Left lung (tissue), 10 donors: ENCODE data around the gene NASP. TPM values are rescaled to one million over a fixed set of nuclear protein-coding genes. Genes with fewer than 3 reads are reported as not detected.

Source experiments
- ATAC-seq: fragments of 200-7000 bp; cut with Tn5 transposase; one replicate; pipeline ENCODE4 v1.9.1; 2020; ENCODE audit warnings: moderate library complexity
- DNase-seq, 4 donors: peaks; one replicate each; pipeline ENCODE4 v3.0.0-alpha.2; 2013 to 2020
- H3K27ac ChIP-seq, 2 donors: fragments of 200-600 bp; sonication (generic) in 1 of 2; one replicate each; pipeline versions ENCODE4 v1.5.0 to v1.8.0; 2020 to 2021
- H3K27me3 ChIP-seq, 2 donors: fragments of 200-600 bp; sonication (generic) in 1 of 2; one replicate each; pipeline versions ENCODE4 v1.5.0 to v1.8.0; 2020 to 2021
- H3K36me3 ChIP-seq, 2 donors: fragments of 200-600 bp; sonication (generic) in 1 of 2; one replicate each; pipeline versions ENCODE4 v1.5.0 to v1.8.0; 2020 to 2021
- H3K4me1 ChIP-seq, 2 donors: fragments of 200-600 bp; one replicate each; pipeline ENCODE4 v1.8.0; 2021
- H3K4me3 ChIP-seq, 2 donors: fragments of 200-600 bp; sonication (generic) in 1 of 2; one replicate each; pipeline versions ENCODE4 v1.5.0 to v1.8.0; 2020 to 2021; ENCODE audit warnings: mild to moderate bottlenecking in 1 of 2
- H3K9me3 ChIP-seq, 2 donors: fragments of 200-600 bp; sonication (generic) in 1 of 2; one replicate each; pipeline versions ENCODE4 v1.5.0 to v1.8.0; 2020 to 2021
- CTCF ChIP-seq, 2 donors: fragments of 200-600 bp; sonication (generic) in 1 of 2; IDR thresholded peaks; one replicate each; pipeline versions ENCODE4 v1.5.0 to v1.8.0; 2021; ENCODE audit warnings: antibody characterized with exemption in 2 of 2
- intact Hi-C, 2 donors: fragments of 100-400 bp; cut with DNase I; formaldehyde crosslinking; loops; one replicate each; pipeline versions ENCODE4 v1.11.2 to v1.14.2; 2022
- polyA plus RNA-seq, 6 donors: library from polyadenylated mRNA; unstranded; fragments of 120-200 nt; gene quantifications; one replicate each; pipeline ENCODE4 v1.2.1, GENCODE V29; 2013; ENCODE audit not compliant: insufficient read length in 6 of 6
- total RNA-seq, 2 donors: library from RNA; stranded (reverse); fragmentation: NEBNext Ultra II Directional; extraction: Animal tissue kit (Norgen Biotek cat#: 25700); gene quantifications; one replicate each; pipeline ENCODE4 v1.2.1, GENCODE V29; 2021
- donor health status: DM: no; HTN: yes; CAD: no.
- donor health status: DM: no; HTN: no; CAD: no.

The NASP gene
- total and polyA plus RNA-seq, 8 donors, result 57.6 to 407 (median 327) TPM

- H3K4me1 ChIP-seq, result peaks cover 3 to 46% of the 10 kb centered on the region in 2 donors
Measured at GRCh38 chr1:45545019-45545493, 38.8 kb upstream of the NASP start.

GRCh38 chr1:45545553-45546310 is 38.1 kb upstream of the NASP start:
- H3K4me3 ChIP-seq, result no peak overlapping the region
- ATAC-seq (no peak), DNase-seq (no peak)
- no peaks in the 10 kb centered on the region for H3K27me3 ChIP-seq
- no peak for TF ChIP-seq CTCF (IDR thresholded peaks at IDR 0.05)
- intact Hi-C loops, result no loop called here
- no peaks in the 10 kb centered on the region for H3K36me3 ChIP-seq
- H3K27ac ChIP-seq, result peak overlapping the region in 1 of 2 donors; percentile 47
- H3K4me1 ChIP-seq, result peaks cover 3 to 49% of the 10 kb centered on the region in 2 donors
- no peaks in the 10 kb centered on the region for H3K9me3 ChIP-seq

More at GRCh38 chr1:45545019-45545493, 38.8 kb upstream of the NASP start:
- Histone ChIP-seq H3K4me3 (no peak overlapping the region), H3K9me3 (no peaks in the 10 kb centered on the region), H3K36me3 (no peaks in the 10 kb centered on the region), H3K27ac (peak overlapping the region in 1 of 2 donors; percentile 47), H3K27me3 (no peaks in the 10 kb centered on the region)
- TF ChIP-seq CTCF (IDR thresholded peaks at IDR 0.05), result no peak
- ATAC-seq (no peak), DNase-seq (no peak)
- intact Hi-C loops, result no loop called here

- peak; percentile 90 to 98 (median 92) for DNase-seq
- peak in 1 of 2 donors; percentile 5 for TF ChIP-seq CTCF (IDR thresholded peaks at IDR 0.05)
- peak within 1 kb of the TSS; percentile 90 to 92 for H3K27ac ChIP-seq
- H3K27me3 ChIP-seq, result no peaks in the 10 kb centered on the region
- peak within 1 kb of the TSS; percentile 52 to 87 for H3K4me3 ChIP-seq
- peak; percentile 98 for ATAC-seq
- H3K36me3 ChIP-seq, result peaks cover 0 to 30% of the 10 kb centered on the region in 2 donors
- peaks cover 13 to 42% of the 10 kb centered on the region in 2 donors for H3K4me1 ChIP-seq
- intact Hi-C loops, result no loop called here
- no peaks in the 10 kb centered on the region for H3K9me3 ChIP-seq
Measured at GRCh38 chr1:45550401-45551351, 33.2 kb upstream of the NASP start, which contains the start of gene AKR1A1. AKR1A1 (plus strand) TSS chr1:45550826; CDS start chr1:45561795, 10,969 bp downstream.

GRCh38 chr1:45551684-45552083 is 32.2 kb upstream of the NASP start:
- no peaks in the 10 kb centered on the region for H3K9me3 ChIP-seq
- peak overlapping the region; percentile 52 to 87 for H3K4me3 ChIP-seq
- H3K4me1 ChIP-seq, result peaks cover 13 to 39% of the 10 kb centered on the region in 2 donors
- no peak for DNase-seq
- no peak for ATAC-seq
- intact Hi-C loops, result no loop called here
- no peaks in the 10 kb centered on the region for H3K27me3 ChIP-seq
- H3K36me3 ChIP-seq, result peaks cover 0 to 38% of the 10 kb centered on the region in 2 donors
- peak overlapping the region; percentile 90 to 92 for H3K27ac ChIP-seq
- no peak for TF ChIP-seq CTCF (IDR thresholded peaks at IDR 0.05)
